Smooth muscle cell (in vitro differentiated cells): ENCODE measurements around the gene SMAP1. TPM values are rescaled to one million over a fixed set of nuclear protein-coding genes. Genes with fewer than 3 reads are reported as not detected.
A peak's percentile ranks its signal among the peaks of the same experiment; 100 is the strongest.

ENCODE experiments used
- DNase-seq: peaks from one replicate; lab custom pipeline; 2025; ENCODE audit not compliant: unreplicated experiment; lab: John Stamatoyannopoulos, UW
- H2AFZ ChIP-seq: fragments of 200-600 bp; sonication (generic); 2 replicates; pipeline ENCODE4 v1.6.0; 2016; ENCODE audit warnings: antibody characterized with exemption, low read depth, mild to moderate bottlenecking
- H3F3A ChIP-seq: fragments of 200-600 bp; sonication (generic); 2 replicates; pipeline ENCODE4 v1.6.0; 2017; ENCODE audit warnings: antibody characterized with exemption, low read depth
- H3K27ac ChIP-seq: fragments of 200-600 bp; sonication (generic); 2 replicates; pipeline ENCODE4 v1.5.1; 2016; ENCODE audit warnings: low read depth, mild to moderate bottlenecking
- H3K27me3 ChIP-seq: fragments of 200-600 bp; sonication (generic); 2 replicates; pipeline ENCODE4 v1.6.1; 2016; ENCODE audit warnings: low read depth, mild to moderate bottlenecking
- H3K36me3 ChIP-seq: fragments of 200-600 bp; sonication (generic); 2 replicates; pipeline ENCODE4 v1.5.1; 2016; ENCODE audit warnings: low read depth
- H3K4me1 ChIP-seq: fragments of 200-600 bp; sonication (generic); 2 replicates; pipeline ENCODE4 v1.5.1; 2016; ENCODE audit warnings: low read depth
- H3K4me2 ChIP-seq: fragments of 200-600 bp; sonication (generic); 2 replicates; pipeline ENCODE4 v1.6.0; 2016; ENCODE audit warnings: mild to moderate bottlenecking
- H3K4me3 ChIP-seq: fragments of 200-600 bp; sonication (generic); 2 replicates; pipeline ENCODE4 v1.5.1; 2016; ENCODE audit warnings: mild to moderate bottlenecking
- H3K79me2 ChIP-seq: fragments of 200-600 bp; sonication (generic); 2 replicates; pipeline ENCODE4 v1.6.0; 2016; ENCODE audit warnings: low read depth, mild to moderate bottlenecking
- H3K9ac ChIP-seq: fragments of 200-600 bp; sonication (generic); 2 replicates; pipeline ENCODE4 v1.6.0; 2016; ENCODE audit warnings: low read depth
- H3K9me3 ChIP-seq: fragments of 200-600 bp; sonication (generic); replicated peaks from 2 replicates; pipeline ENCODE4 v1.5.1; 2016; ENCODE audit warnings: low read depth
- H4K20me1 ChIP-seq: fragments of 200-600 bp; sonication (generic); 2 replicates; pipeline ENCODE4 v1.6.0; 2016; ENCODE audit warnings: low read depth
- CTCF ChIP-seq: fragments of 200-600 bp; sonication (generic); IDR thresholded peaks from 2 replicates; pipeline ENCODE4 v1.5.1; 2017; ENCODE audit warnings: borderline replicate concordance, mild to moderate bottlenecking, antibody characterized with exemption; ENCODE audit not compliant: insufficient read depth, poor library complexity, severe bottlenecking
- WGBS: methylation state at CpG from one replicate; pipeline ENCODE4 v1.1.7; 2016; ENCODE audit warnings: low lambda C conversion rate; 5-methylcytosine and 5-hydroxymethylcytosine counted together
- polyA plus RNA-seq: library from polyadenylated mRNA; unstranded; fragments of >200 nt; fragmentation: Nextera tagmentation; extraction: Ambion mirVana; gene quantifications from 2 replicates; pipeline ENCODE4 v1.2.1, GENCODE V29; 2016
- total RNA-seq: library from RNA; depleted of rRNA; stranded (reverse); fragments of >200 nt; gene quantifications from 2 replicates; pipeline ENCODE4 v1.2.3, GENCODE V29; 2014

Gene SMAP1
- total and polyA plus RNA-seq, 2 experiments from 2014 or later = 21.7 to 39.8 TPM

DNA sequence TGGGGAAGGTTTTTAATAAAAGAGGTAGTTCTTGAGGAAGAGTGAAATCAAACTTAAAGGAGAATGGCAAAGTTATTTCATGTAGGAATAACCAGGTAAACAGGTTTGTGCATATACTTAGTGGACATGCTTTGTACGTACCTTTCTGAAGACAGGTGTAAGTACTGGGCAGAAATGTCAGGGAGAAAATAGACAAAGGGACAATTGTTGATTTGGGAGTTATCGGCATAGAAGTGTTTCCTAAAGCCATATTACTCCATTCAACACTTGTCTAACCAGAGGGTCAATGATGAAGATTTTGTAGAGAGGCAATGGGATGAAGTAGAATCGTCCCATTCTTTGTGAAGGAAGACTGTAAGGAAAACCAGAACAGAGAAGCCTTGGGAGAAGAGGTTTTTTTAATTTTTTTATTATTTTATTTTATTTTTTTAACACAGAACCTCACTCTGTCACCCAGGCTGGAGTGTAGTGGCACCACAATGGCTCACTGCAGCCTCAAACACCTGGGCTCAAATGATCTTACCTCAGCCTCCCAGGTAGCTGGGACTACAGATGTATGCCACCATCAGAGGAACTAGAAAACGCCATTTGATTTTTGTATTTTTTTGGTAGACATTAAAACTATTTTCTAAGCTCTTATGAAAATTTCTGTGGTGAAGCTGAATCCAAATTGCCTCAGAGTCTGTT is 18.0 kb downstream of the SMAP1 start:
- 81% methylated on average over 4 of the region's 4 CpGs for WGBS
- H3K27ac ChIP-seq = peak overlapping the region; percentile 17
- H3K4me3 ChIP-seq = no peak overlapping the region
- H3K4me2 ChIP-seq = no peak overlapping the region
- no peak overlapping the region for H3K9ac ChIP-seq
- H2AFZ ChIP-seq = no peak overlapping the region
- peaks cover 98% of the 10 kb centered on the region for H4K20me1 ChIP-seq
- no peaks in the 10 kb centered on the region for H3K9me3 ChIP-seq
- H3K79me2 ChIP-seq = peaks cover 84% of the 10 kb centered on the region
- H3K27me3 ChIP-seq = no peaks in the 10 kb centered on the region
- DNase-seq = no peak
- H3K36me3 ChIP-seq = no peaks in the 10 kb centered on the region
- H3K4me1 ChIP-seq = no peaks in the 10 kb centered on the region
- TF ChIP-seq CTCF = no peak
- H3F3A ChIP-seq = peaks cover 8% of the 10 kb centered on the region

GRCh38 chr6:70686548-70687133 is 19.0 kb downstream of the SMAP1 start:
- WGBS = 19% methylated on average over 3 of the region's 3 CpGs
- H3K9me3 ChIP-seq = peaks cover 4% of the 10 kb centered on the region
- TF ChIP-seq CTCF = peak; percentile 87
- peaks cover 98% of the 10 kb centered on the region for H4K20me1 ChIP-seq
- no peak overlapping the region for H3K4me2 ChIP-seq
- no peaks in the 10 kb centered on the region for H3K36me3 ChIP-seq
- H3K27ac ChIP-seq = no peak overlapping the region
- H3K4me3 ChIP-seq = no peak overlapping the region
- peaks cover 8% of the 10 kb centered on the region for H3F3A ChIP-seq
- no peaks in the 10 kb centered on the region for H3K27me3 ChIP-seq
- DNase-seq = no peak
- no peak overlapping the region for H3K9ac ChIP-seq
- no peak overlapping the region for H2AFZ ChIP-seq
- peaks cover 85% of the 10 kb centered on the region for H3K79me2 ChIP-seq
- no peaks in the 10 kb centered on the region for H3K4me1 ChIP-seq

DNA sequence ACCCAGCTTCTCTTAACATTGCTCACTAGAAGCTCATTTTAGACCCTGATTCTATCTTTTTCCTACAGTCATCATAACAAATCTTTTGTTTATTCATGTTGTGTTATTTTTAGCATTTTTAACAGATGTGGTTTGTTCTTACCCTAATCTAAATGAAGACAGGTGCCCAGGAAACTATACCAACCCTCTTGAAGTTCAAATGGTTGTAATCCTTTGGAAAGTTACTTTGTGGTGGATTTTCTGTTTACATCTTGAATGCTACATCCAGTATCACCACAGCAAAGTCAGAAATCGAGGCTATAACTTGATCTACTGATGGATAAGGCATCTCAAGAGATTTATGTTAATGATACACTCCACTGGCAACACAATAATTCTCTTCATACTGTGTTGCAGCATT is 26.2 kb downstream of the SMAP1 start:
- no peaks in the 10 kb centered on the region for H3K27me3 ChIP-seq
- DNase-seq = no peak
- WGBS = 93% methylated on average over 1 of the region's 1 CpG
- no peak overlapping the region for H3K9ac ChIP-seq
- H2AFZ ChIP-seq = no peak overlapping the region
- peaks cover 3% of the 10 kb centered on the region for H3K36me3 ChIP-seq
- peaks cover 8% of the 10 kb centered on the region for H3K9me3 ChIP-seq
- H3K27ac ChIP-seq = no peak overlapping the region
- no peaks in the 10 kb centered on the region for H3F3A ChIP-seq
- H3K4me1 ChIP-seq = no peaks in the 10 kb centered on the region
- H3K4me3 ChIP-seq = no peak overlapping the region
- TF ChIP-seq CTCF = no peak
- no peak overlapping the region for H3K4me2 ChIP-seq
- peaks cover 97% of the 10 kb centered on the region for H4K20me1 ChIP-seq
- H3K79me2 ChIP-seq = peaks cover 93% of the 10 kb centered on the region
